Duodenal mucosa (tissue), 2 donors: ENCODE data around the gene ASCL5.

Source experiments
- H3K27ac ChIP-seq: one replicate; pipeline ENCODE4 v1.7.0; 2013; ENCODE audit warnings: low read depth, low read length
- H3K27me3 ChIP-seq, 2 donors: one replicate each; pipeline ENCODE4 v1.7.0; 2013; ENCODE audit warnings: low read length in 2 of 2, control low read depth in 1 of 2; ENCODE audit not compliant: insufficient read depth in 2 of 2, control insufficient read depth in 1 of 2
- H3K36me3 ChIP-seq, 2 donors: one replicate each; pipeline ENCODE4 v1.7.0; 2013; ENCODE audit warnings: low read length in 2 of 2, control low read depth in 1 of 2; ENCODE audit not compliant: insufficient read depth in 2 of 2, control insufficient read depth in 1 of 2
- H3K4me1 ChIP-seq, 2 donors: one replicate each; pipeline ENCODE4 v1.7.0; 2013; ENCODE audit warnings: low read length in 2 of 2, control low read depth in 1 of 2; ENCODE audit not compliant: insufficient read depth in 2 of 2, control insufficient read depth in 1 of 2
- H3K4me3 ChIP-seq, 2 donors: one replicate each; pipeline ENCODE4 v1.7.0; 2013; ENCODE audit warnings: low read length in 2 of 2, low read depth in 1 of 2
- H3K9ac ChIP-seq, 2 donors: one replicate each; pipeline ENCODE4 v1.7.0; 2013; ENCODE audit warnings: low read length in 2 of 2, low read depth in 1 of 2
- H3K9me3 ChIP-seq, 2 donors: one replicate each; pipeline ENCODE4 v1.7.0; 2013; ENCODE audit warnings: low read length in 2 of 2, control low read depth in 1 of 2; ENCODE audit not compliant: control insufficient read depth in 1 of 2

Gene ASCL5

GRCh38 chr1:201142011-201142848, 15.2 kb upstream of the ASCL5 start:
- Histone ChIP-seq H3K27ac (no peak overlapping the region), H3K27me3 (no peaks in the 10 kb centered on the region), H3K4me1 (no peaks in the 10 kb centered on the region), H3K9ac (no peak overlapping the region), H3K9me3 (no peaks in the 10 kb centered on the region), H3K4me3 (no peak overlapping the region), H3K36me3 (peaks cover 18 to 74% of the 10 kb centered on the region in 2 donors)

DNA sequence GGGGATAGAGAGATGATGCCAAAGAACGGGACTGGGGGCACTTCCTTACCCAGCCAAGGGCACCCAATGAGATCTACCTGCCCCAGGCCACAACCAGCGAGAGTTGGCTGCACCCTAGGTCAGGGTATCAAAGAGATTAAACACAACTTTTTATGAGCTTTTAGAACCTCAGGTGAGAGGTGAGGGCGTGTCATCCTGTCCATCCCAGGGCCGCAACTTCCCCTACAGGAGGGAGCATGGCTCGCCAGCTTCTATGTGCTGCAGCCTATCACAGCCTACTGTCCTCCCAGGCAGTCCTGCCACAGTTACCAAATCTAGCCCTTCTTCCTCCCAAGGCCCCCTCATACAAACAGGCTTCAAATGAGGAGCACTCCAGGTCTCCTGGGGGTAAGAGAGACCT, 14.4 kb upstream of the ASCL5 start:
- no peak overlapping the region for H3K27ac ChIP-seq
- H3K4me1 ChIP-seq: no peaks in the 10 kb centered on the region
- no peak overlapping the region for H3K4me3 ChIP-seq
- H3K27me3 ChIP-seq: no peaks in the 10 kb centered on the region
- H3K36me3 ChIP-seq: peaks cover 18 to 68% of the 10 kb centered on the region in 2 donors
- H3K9ac ChIP-seq: no peak overlapping the region
- no peaks in the 10 kb centered on the region for H3K9me3 ChIP-seq

DNA sequence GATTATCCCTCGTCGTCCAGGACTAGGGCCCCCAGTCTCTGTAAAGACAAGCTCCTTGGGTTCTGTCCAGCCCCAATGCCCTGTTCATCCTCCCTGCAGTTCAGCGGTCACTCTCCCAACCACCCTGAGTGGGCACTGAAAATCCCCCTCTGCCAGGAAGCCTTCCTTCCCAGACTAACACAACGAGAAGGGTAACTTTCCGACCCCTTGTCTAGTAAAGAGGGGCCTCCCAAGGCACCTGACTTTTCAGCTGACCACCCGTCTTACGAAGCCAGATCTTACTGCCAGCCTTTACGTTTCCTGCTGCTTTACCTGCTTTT, 13.9 kb upstream of the ASCL5 start:
- no peaks in the 10 kb centered on the region for H3K4me1 ChIP-seq
- H3K9me3 ChIP-seq: no peaks in the 10 kb centered on the region
- peaks cover 17 to 66% of the 10 kb centered on the region in 2 donors for H3K36me3 ChIP-seq
- no peaks in the 10 kb centered on the region for H3K27me3 ChIP-seq
- no peak overlapping the region for H3K4me3 ChIP-seq
- H3K9ac ChIP-seq: no peak overlapping the region
- no peak overlapping the region for H3K27ac ChIP-seq

- H3K4me1 ChIP-seq: no peaks in the 10 kb centered on the region
Observed at GRCh38 chr1:201140235-201140940, 13.4 kb upstream of the ASCL5 start.

DNA sequence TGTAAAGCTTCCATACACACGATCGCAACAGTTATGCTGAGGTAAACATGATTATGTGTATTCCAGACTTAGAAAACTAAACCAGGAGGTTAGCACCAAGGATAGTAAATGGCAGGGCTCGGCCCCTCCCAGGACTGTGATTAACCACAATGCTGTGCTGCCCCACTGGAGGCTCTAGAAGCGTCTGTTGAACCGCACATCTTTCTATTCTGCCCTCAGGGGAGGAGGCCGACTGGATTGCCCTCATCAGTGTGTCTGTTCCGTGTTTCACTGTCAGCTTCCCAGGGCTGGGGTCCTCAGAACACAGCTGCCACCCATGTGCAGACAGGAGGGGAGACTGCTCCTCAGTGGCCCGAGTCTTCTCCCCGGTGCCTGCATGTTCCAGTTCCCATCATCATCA, 12.8 kb upstream of the ASCL5 start:
- Histone ChIP-seq H3K4me3 (no peak overlapping the region), H3K36me3 (peaks cover 20 to 61% of the 10 kb centered on the region in 2 donors), H3K9ac (no peak overlapping the region), H3K9me3 (no peaks in the 10 kb centered on the region), H3K27me3 (no peaks in the 10 kb centered on the region), H3K4me1 (no peaks in the 10 kb centered on the region), H3K27ac (no peak overlapping the region)

More at GRCh38 chr1:201140235-201140940, 13.4 kb upstream of the ASCL5 start:
- Histone ChIP-seq H3K4me3 (no peak overlapping the region), H3K9me3 (no peaks in the 10 kb centered on the region), H3K36me3 (peaks cover 16 to 61% of the 10 kb centered on the region in 2 donors), H3K27me3 (no peaks in the 10 kb centered on the region), H3K27ac (no peak overlapping the region), H3K9ac (no peak overlapping the region)

DNA sequence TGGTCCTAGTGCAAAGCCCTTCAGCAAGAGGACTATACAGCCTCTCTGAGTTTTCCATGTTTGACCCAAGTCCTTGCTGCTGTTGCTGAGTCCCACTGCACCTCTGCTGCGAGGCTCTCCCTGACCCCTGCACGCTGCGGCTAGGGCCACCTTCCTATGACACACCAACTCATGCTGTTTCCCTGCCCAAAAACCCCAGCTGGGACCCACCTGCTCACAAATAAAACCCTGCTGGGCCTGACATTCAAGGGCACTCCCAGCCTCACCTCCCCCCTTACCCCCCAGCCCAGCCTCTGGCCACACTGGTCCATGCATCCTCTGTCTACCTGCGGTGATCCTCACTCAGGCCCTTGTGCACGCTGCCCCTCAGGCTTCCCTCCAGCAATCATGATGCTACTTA, 12.3 kb upstream of the ASCL5 start:
- Histone ChIP-seq H3K27ac (no peak overlapping the region), H3K36me3 (peaks cover 19 to 58% of the 10 kb centered on the region in 2 donors), H3K27me3 (no peaks in the 10 kb centered on the region), H3K4me1 (no peaks in the 10 kb centered on the region), H3K9ac (no peak overlapping the region), H3K4me3 (no peak overlapping the region), H3K9me3 (no peaks in the 10 kb centered on the region)

DNA sequence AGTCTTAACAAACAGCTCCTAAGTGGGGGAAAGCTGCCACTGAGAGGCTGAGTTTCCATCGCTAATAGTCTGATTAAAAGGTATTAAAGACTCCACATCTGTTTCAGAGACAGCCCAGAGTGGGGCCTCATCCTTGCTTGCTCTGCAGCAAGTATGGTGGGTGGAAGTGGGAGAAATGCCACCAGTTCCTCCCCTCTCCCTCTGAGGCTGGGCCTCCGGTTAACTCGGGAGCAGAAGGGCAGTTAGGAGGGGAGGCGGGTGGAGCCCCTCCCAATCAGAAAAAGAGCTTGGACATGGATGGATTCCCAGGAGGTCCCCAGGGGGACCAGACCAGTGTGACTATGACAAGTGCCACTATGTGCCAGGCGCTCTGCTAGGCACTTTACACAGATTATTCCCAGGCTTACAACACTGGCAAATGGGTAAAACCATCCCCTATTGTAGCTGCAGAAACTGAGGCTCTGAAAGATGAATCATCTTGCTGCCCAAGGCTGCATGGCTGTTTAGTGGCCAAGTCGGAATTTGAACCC, 11.4 kb upstream of the ASCL5 start:
- H3K27ac ChIP-seq: no peak overlapping the region
- H3K4me3 ChIP-seq: no peak overlapping the region
- peaks cover 19 to 49% of the 10 kb centered on the region in 2 donors for H3K36me3 ChIP-seq
- H3K9me3 ChIP-seq: no peaks in the 10 kb centered on the region
- H3K4me1 ChIP-seq: no peaks in the 10 kb centered on the region
- H3K27me3 ChIP-seq: no peaks in the 10 kb centered on the region
- H3K9ac ChIP-seq: no peak overlapping the region

DNA sequence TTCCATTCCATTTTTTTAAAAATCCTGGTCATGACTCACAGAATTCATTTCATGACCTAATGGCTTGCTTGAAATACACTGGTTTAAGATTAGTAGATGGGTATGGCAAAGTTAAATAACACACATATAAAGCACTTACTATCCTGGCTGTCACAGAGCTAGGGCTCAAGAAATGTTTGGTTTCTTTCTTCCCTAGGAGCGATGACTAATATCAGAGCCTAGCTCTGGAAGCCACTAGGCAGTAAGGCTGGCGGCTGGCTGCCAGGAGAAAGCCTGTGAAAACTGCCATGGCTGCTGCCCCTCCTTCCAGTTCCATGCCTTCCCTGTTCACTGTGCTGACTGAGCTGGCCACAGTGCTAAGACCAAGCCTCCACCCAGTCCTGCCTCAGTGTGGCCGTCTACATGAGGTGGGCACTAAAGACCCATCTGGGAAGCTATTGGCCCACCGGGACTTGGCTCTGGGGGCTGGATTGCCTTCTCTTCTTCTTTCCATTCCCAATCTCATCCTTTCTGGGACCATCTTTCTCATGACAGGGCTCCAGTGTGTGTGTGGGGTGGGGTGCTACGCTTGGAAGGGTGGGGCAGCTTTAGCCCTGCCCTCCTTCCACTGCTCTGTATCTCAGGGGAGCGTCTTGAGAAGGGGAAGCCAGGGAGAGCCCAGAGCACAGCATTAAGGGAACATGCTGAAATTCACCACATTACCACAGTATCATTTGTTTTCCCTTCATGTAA, 10.8 kb upstream of the ASCL5 start:
- Histone ChIP-seq H3K4me1 (no peaks in the 10 kb centered on the region), H3K27ac (no peak overlapping the region), H3K9me3 (no peaks in the 10 kb centered on the region), H3K4me3 (no peak overlapping the region), H3K9ac (no peak overlapping the region), H3K27me3 (no peaks in the 10 kb centered on the region), H3K36me3 (peaks cover 15 to 43% of the 10 kb centered on the region in 2 donors)

- no peak overlapping the region for H3K27ac ChIP-seq
- H3K9ac ChIP-seq: no peak overlapping the region
- no peaks in the 10 kb centered on the region for H3K9me3 ChIP-seq
- no peaks in the 10 kb centered on the region for H3K4me1 ChIP-seq
- no peaks in the 10 kb centered on the region for H3K27me3 ChIP-seq
- peaks cover 15 to 35% of the 10 kb centered on the region in 2 donors for H3K36me3 ChIP-seq
- no peak overlapping the region for H3K4me3 ChIP-seq
Observed at GRCh38 chr1:201137024-201137392, 10.0 kb upstream of the ASCL5 start.
